Gastroesophageal sphincter (tissue), 4 donors: ENCODE data around the gene DCST1. TPM values are rescaled to one million over a fixed set of nuclear protein-coding genes. Genes with fewer than 3 reads are reported as not detected.

Experiments used
- ATAC-seq: fragments of 150-250 bp; one replicate; pipeline ENCODE4 v1.9.1; 2016; ENCODE audit warnings: mild to moderate bottlenecking, moderate library complexity
- H3K27ac ChIP-seq, 4 donors: fragments of 200-600 bp; sonication (generic) in 3 of 4; 1 replicate in 3 of 4; 2 replicates in 1 of 4; pipeline ENCODE4 v1.5.1; 2016 to 2019
- H3K27me3 ChIP-seq: fragments of 200-600 bp; sonication (generic); one replicate; pipeline ENCODE4 v1.5.1; 2019
- H3K36me3 ChIP-seq, 2 donors: fragments of 200-600 bp; sonication (generic); one replicate each; pipeline ENCODE4 v1.5.1; 2019; ENCODE audit warnings: control low read depth in 1 of 2
- H3K4me1 ChIP-seq, 3 donors: fragments of 200-600 bp; sonication (generic); 1 replicate in 2 of 3; 2 replicates in 1 of 3; pipeline ENCODE4 v1.5.1; 2016 to 2019; ENCODE audit warnings: control low read depth in 2 of 3
- H3K4me3 ChIP-seq, 2 donors: fragments of 200-600 bp; sonication (generic); one replicate each; pipeline ENCODE4 v1.5.1; 2019; ENCODE audit warnings: mild to moderate bottlenecking in 1 of 2, moderate library complexity in 1 of 2
- H3K9me3 ChIP-seq, 3 donors: fragments of 200-600 bp; sonication (generic); one replicate each; pipeline ENCODE4 v1.5.1; 2017 to 2019; ENCODE audit warnings: control low read depth in 2 of 3
- CTCF ChIP-seq, 4 experiments: fragments of 200-600 bp in 2 of 4; fragments of 450-650 bp in 2 of 4; sonication (generic) in 1 of 4; IDR thresholded peaks; one replicate each; pipeline ENCODE4 v1.5.1; 2017 to 2019; ENCODE audit warnings: antibody characterized with exemption in 4 of 4, mild to moderate bottlenecking in 2 of 4, moderate library complexity in 2 of 4
- EP300 ChIP-seq: sonication (generic); formaldehyde crosslinking; IDR thresholded peaks from one replicate; pipeline ENCODE4 v1.6.1; 2017; ENCODE audit warnings: antibody characterized with exemption, mild to moderate bottlenecking
- POLR2A ChIP-seq, 2 donors: fragments of 450-650 bp; IDR thresholded peaks; one replicate each; pipeline ENCODE4 v1.6.1; 2017; ENCODE audit warnings: antibody characterized with exemption in 2 of 2, mild to moderate bottlenecking in 2 of 2, moderate library complexity in 1 of 2
- POLR2AphosphoS5 ChIP-seq: sonication (generic); formaldehyde crosslinking; IDR thresholded peaks from one replicate; pipeline ENCODE4 v1.6.1; 2017; ENCODE audit warnings: antibody characterized with exemption
- WGBS, 2 donors: methylation state at CpG; one replicate each; pipeline ENCODE4 v1.1.5; 2018; ENCODE audit warnings: low coverage in 1 of 2; 5-methylcytosine and 5-hydroxymethylcytosine counted together
- total RNA-seq, 4 donors: library from RNA; depleted of rRNA; stranded (reverse); fragments of >200 nt; gene quantifications; one replicate each; pipeline ENCODE4 v1.1.0, GENCODE V29; 2016

The DCST1 gene
- total RNA-seq, 4 donors from 2014 or later: not detected

- no peak overlapping the region for H3K4me3 ChIP-seq
- WGBS, 2 donors: 79 to 91% methylated on average over 4 to 5 of the region's 6 CpGs
- H3K36me3 ChIP-seq: no peaks in the 10 kb centered on the region
- TF ChIP-seq CTCF (IDR thresholded peaks at IDR 0.05) (no peak), POLR2AphosphoS5 (no peak), POLR2A (IDR thresholded peaks at IDR 0.05) (no peak), EP300 (no peak)
- no peaks in the 10 kb centered on the region for H3K27me3 ChIP-seq
- no peak for ATAC-seq
- H3K27ac ChIP-seq: peak overlapping the region in 1 of 4 donors; percentile 9
- peaks cover 0 to 33% (median 19%) of the 10 kb centered on the region in 3 donors for H3K4me1 ChIP-seq
- no peaks in the 10 kb centered on the region for H3K9me3 ChIP-seq
These were observed 58.5 kb downstream of the DCST1 start for GRCh38 chr1:155092131-155092530.

- Histone ChIP-seq H3K27me3 (no peaks in the 10 kb centered on the region), H3K36me3 (no peaks in the 10 kb centered on the region), H3K4me1 (peaks cover 0 to 33% (median 19%) of the 10 kb centered on the region in 3 donors), H3K9me3 (no peaks in the 10 kb centered on the region), H3K27ac (peak overlapping the region in 2 of 4 donors; percentile 71 to 79), H3K4me3 (no peak overlapping the region)
- ATAC-seq: no peak
- WGBS, 2 donors: 80 to 88% methylated on average over 1 to 6 of the region's 12 CpGs
- TF ChIP-seq CTCF (IDR thresholded peaks at IDR 0.05) (no peak), POLR2A (IDR thresholded peaks at IDR 0.05) (no peak), POLR2AphosphoS5 (no peak), EP300 (no peak)
These were observed 59.0 kb downstream of the DCST1 start for GRCh38 chr1:155092641-155093040.

GRCh38 chr1:155093911-155094621 is 60.4 kb downstream of the DCST1 start:
- Histone ChIP-seq H3K27me3 (no peaks in the 10 kb centered on the region), H3K4me3 (peak overlapping the region in 1 of 2 donors; percentile 8), H3K27ac (peak overlapping the region in 3 of 4 donors; percentile 71 to 80 (median 79)), H3K4me1 (peaks cover 0 to 33% (median 19%) of the 10 kb centered on the region in 3 donors), H3K9me3 (no peaks in the 10 kb centered on the region), H3K36me3 (no peaks in the 10 kb centered on the region)
- ATAC-seq: peak; percentile 50
- 0% methylated on average over 1 to 9 of the region's 13 CpGs for WGBS, 2 donors
- no peak for TF ChIP-seq POLR2AphosphoS5
- TF ChIP-seq EP300: no peak
- TF ChIP-seq POLR2A (IDR thresholded peaks at IDR 0.05): no peak
- peak in 3 of 4 experiments; percentile 33 to 57 (median 48) for TF ChIP-seq CTCF (IDR thresholded peaks at IDR 0.05)

- no peak overlapping the region for H3K4me3 ChIP-seq
- H3K27ac ChIP-seq: peak overlapping the region in 3 of 4 donors; percentile 71 to 80 (median 79)
- H3K9me3 ChIP-seq: no peaks in the 10 kb centered on the region
- TF ChIP-seq CTCF (IDR thresholded peaks at IDR 0.05) (no peak), EP300 (no peak), POLR2A (IDR thresholded peaks at IDR 0.05) (no peak), POLR2AphosphoS5 (no peak)
- ATAC-seq: no peak
- no peaks in the 10 kb centered on the region for H3K36me3 ChIP-seq
- H3K4me1 ChIP-seq: peaks cover 0 to 33% (median 19%) of the 10 kb centered on the region in 3 donors
- 68 to 75% methylated on average over 2 of the region's 2 CpGs for whole genome bisulfite sequencing, 2 donors
- no peaks in the 10 kb centered on the region for H3K27me3 ChIP-seq
These were observed 61.0 kb downstream of the DCST1 start for GRCh38 chr1:155094622-155094948.

- TF ChIP-seq CTCF (IDR thresholded peaks at IDR 0.05) (no peak), POLR2A (IDR thresholded peaks at IDR 0.05) (no peak), POLR2AphosphoS5 (no peak), EP300 (no peak)
- no peaks in the 10 kb centered on the region for H3K9me3 ChIP-seq
- no peak overlapping the region for H3K4me3 ChIP-seq
- WGBS, 2 donors: 89 to 94% methylated on average over 3 to 5 of the region's 7 CpGs
- peaks cover 0 to 7% (median 4%) of the 10 kb centered on the region in 3 donors for H3K4me1 ChIP-seq
- no peaks in the 10 kb centered on the region for H3K36me3 ChIP-seq
- no peak overlapping the region for H3K27ac ChIP-seq
- no peak for ATAC-seq
- H3K27me3 ChIP-seq: no peaks in the 10 kb centered on the region
These were observed 65.7 kb downstream of the DCST1 start for GRCh38 chr1:155099331-155099730.
